ENCODE measurements around the gene SEPTIN12. TPM values are rescaled to one million over a fixed set of nuclear protein-coding genes. Genes with fewer than 3 reads are reported as not detected.

Gene SEPTIN12
- total RNA-seq, 4 donors from 2014 or later = not detected

DNA sequence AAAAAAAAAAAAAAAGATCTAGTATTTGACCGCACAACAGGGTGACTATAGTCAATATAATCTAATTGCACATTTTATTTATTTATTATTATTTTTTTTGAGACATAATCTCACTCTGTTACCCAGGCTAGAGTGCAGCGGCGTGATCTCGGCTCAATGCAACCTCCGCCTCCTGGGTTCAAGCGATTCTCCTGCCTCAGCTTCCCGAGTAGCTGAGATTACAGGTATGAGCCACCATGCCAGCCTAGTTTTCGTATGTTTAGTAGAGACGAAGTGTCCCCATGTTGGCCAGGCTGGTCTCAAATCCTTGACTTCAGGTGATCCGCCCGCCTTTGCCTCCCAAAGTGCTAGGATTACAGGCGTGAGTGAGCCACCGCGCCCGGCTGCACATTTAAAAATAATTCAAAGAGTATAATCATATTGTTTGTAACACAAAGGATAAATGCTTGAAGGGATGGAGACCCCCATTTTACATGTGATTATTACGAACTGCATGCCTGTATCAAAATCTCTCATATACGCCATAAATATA lies 54.9 kb downstream of the SEPTIN12 start:
- Histone ChIP-seq H3K9me3 (no peaks in the 10 kb centered on the region), H3K36me3 (peaks cover 2 to 39% (median 16%) of the 10 kb centered on the region in 3 donors), H3K4me1 (peaks cover 7 to 29% (median 10%) of the 10 kb centered on the region in 3 donors), H3K27me3 (no peaks in the 10 kb centered on the region), H3K4me3 (peak overlapping the region; percentile 71 to 100 (median 94)), H3K27ac (peak overlapping the region in 3 of 4 donors; percentile 71 to 92 (median 90))
- WGBS, 2 donors = 25 to 35% methylated on average over 16 to 17 of the region's 17 CpGs
- no peak for TF ChIP-seq POLR2A (IDR thresholded peaks at IDR 0.05)
- TF ChIP-seq, protein P1, sequence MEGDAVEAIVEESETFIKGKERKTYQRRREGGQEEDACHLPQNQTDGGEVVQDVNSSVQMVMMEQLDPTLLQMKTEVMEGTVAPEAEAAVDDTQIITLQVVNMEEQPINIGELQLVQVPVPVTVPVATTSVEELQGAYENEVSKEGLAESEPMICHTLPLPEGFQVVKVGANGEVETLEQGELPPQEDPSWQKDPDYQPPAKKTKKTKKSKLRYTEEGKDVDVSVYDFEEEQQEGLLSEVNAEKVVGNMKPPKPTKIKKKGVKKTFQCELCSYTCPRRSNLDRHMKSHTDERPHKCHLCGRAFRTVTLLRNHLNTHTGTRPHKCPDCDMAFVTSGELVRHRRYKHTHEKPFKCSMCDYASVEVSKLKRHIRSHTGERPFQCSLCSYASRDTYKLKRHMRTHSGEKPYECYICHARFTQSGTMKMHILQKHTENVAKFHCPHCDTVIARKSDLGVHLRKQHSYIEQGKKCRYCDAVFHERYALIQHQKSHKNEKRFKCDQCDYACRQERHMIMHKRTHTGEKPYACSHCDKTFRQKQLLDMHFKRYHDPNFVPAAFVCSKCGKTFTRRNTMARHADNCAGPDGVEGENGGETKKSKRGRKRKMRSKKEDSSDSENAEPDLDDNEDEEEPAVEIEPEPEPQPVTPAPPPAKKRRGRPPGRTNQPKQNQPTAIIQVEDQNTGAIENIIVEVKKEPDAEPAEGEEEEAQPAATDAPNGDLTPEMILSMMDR (IDR thresholded peaks at IDR 0.05) = no peak
- no peak for DNase-seq
- intact Hi-C loops (cut with DNase I) = no loop called here

DNA sequence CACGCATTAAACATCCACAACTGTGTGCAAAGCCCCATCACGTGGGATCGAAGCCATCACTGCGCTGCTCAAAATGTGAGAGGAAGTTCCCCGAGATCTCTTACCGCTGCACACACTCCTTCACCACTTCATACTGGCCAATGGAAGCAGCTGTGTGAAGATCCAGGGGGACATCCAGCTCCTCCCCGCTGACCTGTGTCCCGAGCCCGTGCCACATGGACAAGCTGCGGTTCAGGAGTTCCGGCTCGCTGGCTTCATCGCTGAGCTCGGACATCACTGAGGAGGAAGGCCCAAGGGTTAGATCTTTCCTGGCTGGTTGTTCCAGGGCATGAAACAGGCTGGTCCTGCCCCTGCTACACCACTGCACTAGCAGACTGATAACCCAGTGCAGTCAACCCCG lies 58.3 kb downstream of the SEPTIN12 start:
- no peaks in the 10 kb centered on the region for H3K9me3 ChIP-seq
- no peak overlapping the region for H3K4me3 ChIP-seq
- DNase-seq = no peak
- no peak overlapping the region for H3K27ac ChIP-seq
- intact Hi-C loops (cut with DNase I) = no loop called here
- peaks cover 1 to 23% (median 6%) of the 10 kb centered on the region in 3 donors for H3K4me1 ChIP-seq
- H3K36me3 ChIP-seq = peaks cover 5 to 73% (median 25%) of the 10 kb centered on the region in 3 donors
- TF ChIP-seq, protein P1 (IDR thresholded peaks at IDR 0.05) = no peak
- TF ChIP-seq POLR2A (IDR thresholded peaks at IDR 0.05) = no peak
- 93 to 95% methylated on average over 12 to 14 of the region's 15 CpGs for WGBS, 2 donors
- H3K27me3 ChIP-seq = no peaks in the 10 kb centered on the region

DNA sequence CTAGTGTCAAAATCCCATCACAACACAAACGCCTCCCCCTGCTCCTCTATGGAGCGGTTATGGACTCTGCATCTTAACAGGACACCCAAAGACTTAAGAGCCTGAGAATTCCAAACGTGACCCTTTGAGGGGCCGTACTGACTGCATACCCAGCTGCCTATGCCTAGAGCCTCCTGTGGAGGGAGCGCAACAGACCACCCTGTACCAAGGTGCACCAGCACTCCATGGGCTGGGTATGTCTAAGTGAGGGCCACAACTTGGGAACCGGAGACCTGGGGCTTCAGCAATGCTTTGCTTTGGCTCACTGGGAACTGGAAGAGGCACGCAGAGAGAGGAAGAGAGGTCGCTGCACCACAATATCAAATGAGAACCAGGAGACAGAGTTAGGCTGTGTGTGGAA lies 59.5 kb downstream of the SEPTIN12 start:
- no peaks in the 10 kb centered on the region for H3K27me3 ChIP-seq
- peaks cover 5 to 85% (median 25%) of the 10 kb centered on the region in 3 donors for H3K36me3 ChIP-seq
- intact Hi-C loops (cut with DNase I) = no loop called here
- no peak overlapping the region for H3K27ac ChIP-seq
- WGBS, 2 donors = 97% methylated on average over 3 to 5 of the region's 8 CpGs
- peaks cover 0 to 16% (median 6%) of the 10 kb centered on the region in 3 donors for H3K4me1 ChIP-seq
- DNase-seq = no peak
- H3K9me3 ChIP-seq = no peaks in the 10 kb centered on the region
- H3K4me3 ChIP-seq = no peak overlapping the region
- no peak for TF ChIP-seq POLR2A (IDR thresholded peaks at IDR 0.05)
- TF ChIP-seq, protein P1 (IDR thresholded peaks at IDR 0.05) = no peak

Small RNA genes within 50 kb of the gene (small RNA-seq; reads per million reads assigned to genes)
- gene RF00017 = 0 reads per million in 4 donors

Other genes starting within 250 kb of the SEPTIN12 start
- gene CDIP1, start 249.6 kb downstream of the SEPTIN12 start, total RNA-seq = 10 to 100 TPM; 10.2 to 26.5 (median 16.5) TPM
- gene C16orf96, start 232.0 kb downstream of the SEPTIN12 start, total RNA-seq = under 1 TPM in 3 of 4 donors, not detected in 1; 0.04 to 0.19 (median 0.06) TPM
- 10 to 100 TPM in 1 of 4 donors, 1 to 10 TPM in 3; 5.9 to 17.0 (median 9.6) TPM for gene UBALD1, start 173.5 kb downstream of the SEPTIN12 start, total RNA-seq
- 10 to 100 TPM; 15.8 to 25.6 (median 22.0) TPM for gene MGRN1, start 163.5 kb downstream of the SEPTIN12 start, total RNA-seq
- gene NUDT16L1, start 94.8 kb downstream of the SEPTIN12 start, total RNA-seq = 10 to 100 TPM; 18.5 to 27.8 (median 21.0) TPM
- 10 to 100 TPM in 2 of 4 donors, 1 to 10 TPM in 2; 9.4 to 22.7 (median 11.5) TPM for gene ANKS3, start 54.1 kb downstream of the SEPTIN12 start, total RNA-seq
- under 1 TPM in 3 of 4 donors, not detected in 1; 0.21 to 0.42 (median 0.38) TPM for gene DNAAF8, start 53.8 kb downstream of the SEPTIN12 start, total RNA-seq
- 1 to 10 TPM; 4.5 to 9.7 (median 8.4) TPM for gene ZNF500, start 21.2 kb downstream of the SEPTIN12 start, total RNA-seq
- gene SMIM22, start 7.0 kb upstream of the SEPTIN12 start, total RNA-seq = 10 to 100 TPM in 1 of 4 donors, 1 to 10 TPM in 2, not detected in 1; 4.8 to 10.2 (median 5.2) TPM
- gene ROGDI, start 14.3 kb upstream of the SEPTIN12 start, total RNA-seq = 10 to 100 TPM; 16.4 to 35.8 (median 31.6) TPM
- 10 to 100 TPM; 31.9 to 47.9 (median 45.8) TPM for gene GLYR1, start 58.9 kb upstream of the SEPTIN12 start, total RNA-seq
- 10 to 100 TPM; 12.3 to 22.7 (median 19.6) TPM for gene UBN1, start 59.1 kb upstream of the SEPTIN12 start, total RNA-seq
- 1,000 to 10,000 TPM in 2 of 4 donors, 100 to 1,000 TPM in 2; 504 to 1,677 (median 860) TPM for gene PPL, start 148.8 kb upstream of the SEPTIN12 start, total RNA-seq
- gene SEC14L5, start 170.0 kb upstream of the SEPTIN12 start, total RNA-seq = 1 to 10 TPM in 1 of 4 donors, under 1 TPM in 3; 0.22 to 5.6 (median 0.49) TPM
- 10 to 100 TPM; 19.6 to 34.7 (median 26.0) TPM for gene NAGPA, start 245.6 kb upstream of the SEPTIN12 start, total RNA-seq

Measured in esophagus squamous epithelium (tissue), 5 donors.